IPS-15b (cell line): ENCODE data around the gene EEIG2.

Source experiments
- H3K27me3 ChIP-seq: one replicate; pipeline ENCODE4 v1.6.1; 2013; ENCODE audit warnings: low read length; ENCODE audit not compliant: control insufficient read depth, insufficient read depth
- H3K36me3 ChIP-seq: one replicate; pipeline ENCODE4 v1.6.1; 2013; ENCODE audit warnings: low read length; ENCODE audit not compliant: control insufficient read depth, insufficient read depth
- H3K4me1 ChIP-seq: one replicate; pipeline ENCODE4 v1.6.1; 2013; ENCODE audit warnings: mild to moderate bottlenecking, low read length; ENCODE audit not compliant: control insufficient read depth, insufficient read depth
- H3K4me3 ChIP-seq: one replicate; pipeline ENCODE4 v1.5.1; 2013; ENCODE audit warnings: low read depth, low read length
- H3K9ac ChIP-seq: one replicate; pipeline ENCODE4 v1.6.1; 2013; ENCODE audit warnings: low read depth, mild to moderate bottlenecking, low read length
- H3K9me3 ChIP-seq: one replicate; pipeline ENCODE4 v1.6.1; 2013; ENCODE audit warnings: mild to moderate bottlenecking, low read length; ENCODE audit not compliant: control insufficient read depth, insufficient read depth

The EEIG2 gene

GRCh38 chr1:108568589-108568988 lies 8.7 kb downstream of the EEIG2 start:
- peaks cover 3% of the 10 kb centered on the region for H3K4me1 ChIP-seq
- H3K27me3 ChIP-seq = no peaks in the 10 kb centered on the region
- no peak overlapping the region for H3K9ac ChIP-seq
- no peaks in the 10 kb centered on the region for H3K9me3 ChIP-seq
- H3K4me3 ChIP-seq = no peak overlapping the region
- no peaks in the 10 kb centered on the region for H3K36me3 ChIP-seq

- no peak overlapping the region for H3K9ac ChIP-seq
- no peaks in the 10 kb centered on the region for H3K27me3 ChIP-seq
- H3K36me3 ChIP-seq = no peaks in the 10 kb centered on the region
- peaks cover 3% of the 10 kb centered on the region for H3K4me1 ChIP-seq
- no peak overlapping the region for H3K4me3 ChIP-seq
- H3K9me3 ChIP-seq = no peaks in the 10 kb centered on the region
Measured at GRCh38 chr1:108569097-108569728, 9.3 kb downstream of the EEIG2 start.

- no peak overlapping the region for H3K9ac ChIP-seq
- no peak overlapping the region for H3K4me3 ChIP-seq
- H3K27me3 ChIP-seq = no peaks in the 10 kb centered on the region
- no peaks in the 10 kb centered on the region for H3K9me3 ChIP-seq
- H3K36me3 ChIP-seq = no peaks in the 10 kb centered on the region
- H3K4me1 ChIP-seq = peaks cover 3% of the 10 kb centered on the region
Measured at GRCh38 chr1:108570128-108570527, 10.2 kb downstream of the EEIG2 start.

- H3K9me3 ChIP-seq = no peaks in the 10 kb centered on the region
- no peak overlapping the region for H3K4me3 ChIP-seq
- no peak overlapping the region for H3K9ac ChIP-seq
- no peaks in the 10 kb centered on the region for H3K36me3 ChIP-seq
- H3K4me1 ChIP-seq = peaks cover 3% of the 10 kb centered on the region
- H3K27me3 ChIP-seq = no peaks in the 10 kb centered on the region
Measured at GRCh38 chr1:108570998-108571401, 11.1 kb downstream of the EEIG2 start.

- peaks cover 3% of the 10 kb centered on the region for H3K4me1 ChIP-seq
- H3K4me3 ChIP-seq = no peak overlapping the region
- no peaks in the 10 kb centered on the region for H3K36me3 ChIP-seq
- H3K9me3 ChIP-seq = no peaks in the 10 kb centered on the region
- no peaks in the 10 kb centered on the region for H3K27me3 ChIP-seq
- no peak overlapping the region for H3K9ac ChIP-seq
Measured at GRCh38 chr1:108572182-108572581, 12.3 kb downstream of the EEIG2 start.

- Histone ChIP-seq H3K9ac (no peak overlapping the region), H3K4me3 (no peak overlapping the region), H3K27me3 (no peaks in the 10 kb centered on the region), H3K36me3 (no peaks in the 10 kb centered on the region), H3K4me1 (peaks cover 3% of the 10 kb centered on the region), H3K9me3 (no peaks in the 10 kb centered on the region)
Measured at GRCh38 chr1:108573183-108573582, 13.3 kb downstream of the EEIG2 start.

GRCh38 chr1:108574008-108574407 lies 14.1 kb downstream of the EEIG2 start:
- H3K4me1 ChIP-seq = peaks cover 3% of the 10 kb centered on the region
- no peaks in the 10 kb centered on the region for H3K36me3 ChIP-seq
- H3K9ac ChIP-seq = no peak overlapping the region
- no peak overlapping the region for H3K4me3 ChIP-seq
- no peaks in the 10 kb centered on the region for H3K27me3 ChIP-seq
- no peaks in the 10 kb centered on the region for H3K9me3 ChIP-seq

GRCh38 chr1:108575375-108575774 lies 15.5 kb downstream of the EEIG2 start:
- no peak overlapping the region for H3K4me3 ChIP-seq
- peaks cover under 1% of the 10 kb centered on the region for H3K4me1 ChIP-seq
- no peak overlapping the region for H3K9ac ChIP-seq
- H3K36me3 ChIP-seq = no peaks in the 10 kb centered on the region
- no peaks in the 10 kb centered on the region for H3K27me3 ChIP-seq
- H3K9me3 ChIP-seq = peaks cover 4% of the 10 kb centered on the region

GRCh38 chr1:108583757-108584427 lies 24.0 kb downstream of the EEIG2 start:
- peaks cover 5% of the 10 kb centered on the region for H3K4me1 ChIP-seq
- H3K4me3 ChIP-seq = no peak overlapping the region
- H3K9me3 ChIP-seq = peaks cover 8% of the 10 kb centered on the region
- no peaks in the 10 kb centered on the region for H3K36me3 ChIP-seq
- no peak overlapping the region for H3K9ac ChIP-seq
- H3K27me3 ChIP-seq = no peaks in the 10 kb centered on the region

GRCh38 chr1:108584428-108584856 lies 24.5 kb downstream of the EEIG2 start:
- peaks cover 8% of the 10 kb centered on the region for H3K9me3 ChIP-seq
- H3K9ac ChIP-seq = no peak overlapping the region
- H3K36me3 ChIP-seq = no peaks in the 10 kb centered on the region
- peaks cover 5% of the 10 kb centered on the region for H3K4me1 ChIP-seq
- H3K27me3 ChIP-seq = no peaks in the 10 kb centered on the region
- H3K4me3 ChIP-seq = no peak overlapping the region

GRCh38 chr1:108585313-108585712 lies 25.4 kb downstream of the EEIG2 start:
- no peaks in the 10 kb centered on the region for H3K27me3 ChIP-seq
- H3K4me3 ChIP-seq = no peak overlapping the region
- H3K36me3 ChIP-seq = no peaks in the 10 kb centered on the region
- H3K4me1 ChIP-seq = peaks cover 5% of the 10 kb centered on the region
- no peak overlapping the region for H3K9ac ChIP-seq
- peaks cover 5% of the 10 kb centered on the region for H3K9me3 ChIP-seq

GRCh38 chr1:108590441-108590840 lies 30.5 kb downstream of the EEIG2 start:
- H3K9ac ChIP-seq = no peak overlapping the region
- no peak overlapping the region for H3K4me3 ChIP-seq
- no peaks in the 10 kb centered on the region for H3K9me3 ChIP-seq
- H3K36me3 ChIP-seq = no peaks in the 10 kb centered on the region
- no peaks in the 10 kb centered on the region for H3K27me3 ChIP-seq
- peaks cover 2% of the 10 kb centered on the region for H3K4me1 ChIP-seq
